ENCODE measurements around the gene MRGPRX4.
"Not testable (repeated sequence)": the region's sequence is repeated elsewhere in the genome, so short reads cannot be mapped to it uniquely, and the experiment has no call there.

Gene MRGPRX4

GRCh38 chr11:18172666-18173065 lies at the start of gene MRGPRX4:
Gene MRGPRX4, plus strand, starts transcription at chr11:18172837. Its CDS starts 420 bp downstream, at chr11:18173257.
- DNase-seq: no peak

GRCh38 chr11:18131115-18131514 lies 41.5 kb upstream of the MRGPRX4 start:
- not testable (repeated sequence) for DNase-seq

- no peak for DNase-seq
Measured at GRCh38 chr11:18132341-18132740, 40.3 kb upstream of the MRGPRX4 start, which contains the start of gene MRGPRX3. Gene MRGPRX3, plus strand, starts transcription at chr11:18132571. Its CDS starts 4,632 bp downstream, at chr11:18137203.

GRCh38 chr11:18135308-18135707 lies 37.3 kb upstream of the MRGPRX4 start:
- no peak for DNase-seq

GRCh38 chr11:18137186-18137800 lies 35.3 kb upstream of the MRGPRX4 start:
- DNase-seq: no peak

GRCh38 chr11:18140145-18140544 lies 32.5 kb upstream of the MRGPRX4 start:
- no peak for DNase-seq

- no peak for DNase-seq
Measured at GRCh38 chr11:18144243-18144642, 28.4 kb upstream of the MRGPRX4 start.

- DNase-seq: no peak
Measured at GRCh38 chr11:18145025-18145424, 27.6 kb upstream of the MRGPRX4 start.

- DNase-seq: no peak
Measured at GRCh38 chr11:18145837-18146236, 26.8 kb upstream of the MRGPRX4 start.

- no peak for DNase-seq
Measured at GRCh38 chr11:18151581-18151980, 21.1 kb upstream of the MRGPRX4 start.

GRCh38 chr11:18168372-18168771 lies 4.3 kb upstream of the MRGPRX4 start:
- no peak for DNase-seq

- DNase-seq: no peak
Measured at GRCh38 chr11:18171377-18172000, 1.1 kb upstream of the MRGPRX4 start.

GRCh38 chr11:18173225-18173866 lies 709 bp downstream of the MRGPRX4 start:
- DNase-seq: no peak

GRCh38 chr11:18188796-18189195 lies 16.2 kb downstream of the MRGPRX4 start:
- DNase-seq: no peak

- not testable (repeated sequence) for DNase-seq
Measured at GRCh38 chr11:18189476-18190245, 17.0 kb downstream of the MRGPRX4 start.

GRCh38 chr11:18191376-18191775 lies 18.7 kb downstream of the MRGPRX4 start:
- DNase-seq: no peak

- no peak for DNase-seq
Measured at GRCh38 chr11:18193010-18193409, 20.4 kb downstream of the MRGPRX4 start.

GRCh38 chr11:18196532-18196931 lies 23.9 kb downstream of the MRGPRX4 start:
- DNase-seq: no peak

GRCh38 chr11:18197738-18198137 lies 25.1 kb downstream of the MRGPRX4 start:
- DNase-seq: not testable (repeated sequence)

GRCh38 chr11:18203723-18204122 lies 31.1 kb downstream of the MRGPRX4 start:
- no peak for DNase-seq

- no peak for DNase-seq
Measured at GRCh38 chr11:18204220-18204619, 31.6 kb downstream of the MRGPRX4 start.

GRCh38 chr11:18204771-18205170 lies 32.1 kb downstream of the MRGPRX4 start:
- DNase-seq: no peak

- DNase-seq: no peak
Measured at GRCh38 chr11:18209058-18209457, 36.4 kb downstream of the MRGPRX4 start.

All from NCI-H1436 (cell line).